ENCODE measurements around the gene GIT2. TPM values are rescaled to one million over a fixed set of nuclear protein-coding genes. Genes with fewer than 3 reads are reported as not detected.

GIT2 gene
- total and polyA plus RNA-seq, 2 experiments from 2014 or later, result 15.8 to 20.9 TPM

DNA sequence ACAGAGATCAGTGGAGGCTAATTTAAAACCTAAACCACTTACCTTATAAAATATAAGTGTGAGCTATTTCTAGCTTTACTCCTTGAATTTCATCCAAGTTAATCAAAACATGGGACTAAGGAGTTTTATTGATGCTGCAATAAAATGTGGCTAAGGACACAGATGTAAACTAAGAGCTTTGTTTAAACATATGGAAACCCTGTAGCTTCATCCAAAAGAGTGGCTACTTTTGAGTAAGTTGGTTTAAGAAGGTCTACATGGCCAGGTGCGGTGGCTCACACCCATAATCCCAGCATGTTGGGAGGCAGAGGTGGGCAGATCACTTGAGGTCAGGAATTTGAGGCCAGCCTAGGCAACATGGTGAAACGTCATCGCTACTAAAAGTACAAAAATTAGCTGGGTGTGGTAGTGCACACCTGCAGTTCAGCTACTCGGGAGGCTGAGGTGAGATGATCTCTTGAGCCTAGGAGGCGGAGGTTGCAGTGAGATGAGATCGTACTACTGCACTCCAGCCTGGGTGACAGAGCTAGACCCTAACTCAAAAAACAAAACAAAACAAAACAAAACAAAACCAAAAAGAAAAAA, 55.7 kb downstream of the GIT2 start:
- TF ChIP-seq, protein P1, sequence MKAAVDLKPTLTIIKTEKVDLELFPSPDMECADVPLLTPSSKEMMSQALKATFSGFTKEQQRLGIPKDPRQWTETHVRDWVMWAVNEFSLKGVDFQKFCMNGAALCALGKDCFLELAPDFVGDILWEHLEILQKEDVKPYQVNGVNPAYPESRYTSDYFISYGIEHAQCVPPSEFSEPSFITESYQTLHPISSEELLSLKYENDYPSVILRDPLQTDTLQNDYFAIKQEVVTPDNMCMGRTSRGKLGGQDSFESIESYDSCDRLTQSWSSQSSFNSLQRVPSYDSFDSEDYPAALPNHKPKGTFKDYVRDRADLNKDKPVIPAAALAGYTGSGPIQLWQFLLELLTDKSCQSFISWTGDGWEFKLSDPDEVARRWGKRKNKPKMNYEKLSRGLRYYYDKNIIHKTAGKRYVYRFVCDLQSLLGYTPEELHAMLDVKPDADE (IDR thresholded peaks at IDR 0.05), result no peak
- no peak for TF ChIP-seq EZH2 (IDR thresholded peaks at IDR 0.05; ENCODE audit: low read depth, unreplicated experiment)
- Histone ChIP-seq H3K9me2 (ENCODE audit: insufficient read depth) (no peaks in the 10 kb centered on the region), H3K4me2 (no peak overlapping the region), H4K20me1 (replicated peaks; ENCODE audit: insufficient read depth) (no peaks in the 10 kb centered on the region), H3K4me3 (no peak overlapping the region), H3K36me3 (ENCODE audit: insufficient read depth) (no peaks in the 10 kb centered on the region), H3K4me1 (ENCODE audit: insufficient read depth) (peaks cover 2% of the 10 kb centered on the region), H3K79me2 (replicated peaks; ENCODE audit: insufficient read depth) (no peaks in the 10 kb centered on the region), H2AFZ (no peak overlapping the region), H3K27me3 (ENCODE audit: insufficient read depth) (no peaks in the 10 kb centered on the region), H3F3A (replicated peaks; ENCODE audit: low read depth) (no peaks in the 10 kb centered on the region), H3K27ac (ENCODE audit: low read depth) (no peak overlapping the region)
- peaks cover 4% of the 10 kb centered on the region for H3K27me3 Mint-ChIP-seq (ENCODE audit: insufficient read depth, low read depth, poor library complexity)
- no peak overlapping the region for H3K27ac Mint-ChIP-seq
- ATAC-seq (no peak), DNase-seq (ENCODE audit: low spot score) (no peak)
- no peaks in the 10 kb centered on the region for H3K9me3 Mint-ChIP-seq
- no peak overlapping the region for H3K4me3 Mint-ChIP-seq
- peaks cover 12% of the 10 kb centered on the region; the same call in 1 of the 3 replicates for H3K36me3 Mint-ChIP-seq (ENCODE audit: low read depth)
- H3K4me1 Mint-ChIP-seq, result peaks cover 12% of the 10 kb centered on the region; the same call in 2 of the 3 replicates

DNA sequence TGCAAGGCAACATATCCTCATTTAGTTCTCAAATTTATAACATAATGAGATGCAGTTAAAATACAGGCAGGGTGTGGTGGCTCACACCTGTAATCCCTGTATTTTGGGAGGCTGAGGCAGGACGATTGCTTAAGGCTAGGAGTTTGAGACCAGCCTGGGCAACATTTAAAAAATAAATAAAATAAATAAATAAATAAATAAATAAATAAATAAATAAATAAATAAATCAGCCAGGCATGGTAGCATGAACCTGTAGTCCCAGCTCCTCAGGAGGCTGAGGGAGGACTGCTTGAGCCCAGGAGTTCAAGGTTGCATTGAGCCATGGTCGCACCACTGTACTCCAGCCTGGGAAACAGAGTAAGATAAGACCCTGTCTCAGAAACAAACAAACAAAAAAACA, 56.7 kb downstream of the GIT2 start:
- H2AFZ ChIP-seq, result no peak overlapping the region
- no peaks in the 10 kb centered on the region for H3F3A ChIP-seq (replicated peaks; ENCODE audit: low read depth)
- no peaks in the 10 kb centered on the region for H3K27me3 ChIP-seq (ENCODE audit: insufficient read depth)
- Mint-ChIP-seq H3K9me3 (no peaks in the 10 kb centered on the region), H3K4me3 (no peak overlapping the region), H3K4me1 (peaks cover 3% of the 10 kb centered on the region; the same call in 2 of the 3 replicates), H3K27ac (no peak overlapping the region), H3K27me3 (ENCODE audit: insufficient read depth, low read depth, poor library complexity) (peaks cover 4% of the 10 kb centered on the region), H3K36me3 (ENCODE audit: low read depth) (peaks cover 13% of the 10 kb centered on the region; the same call in 1 of the 3 replicates)
- TF ChIP-seq, protein P1 (IDR thresholded peaks at IDR 0.05), result no peak
- TF ChIP-seq, protein P2, sequence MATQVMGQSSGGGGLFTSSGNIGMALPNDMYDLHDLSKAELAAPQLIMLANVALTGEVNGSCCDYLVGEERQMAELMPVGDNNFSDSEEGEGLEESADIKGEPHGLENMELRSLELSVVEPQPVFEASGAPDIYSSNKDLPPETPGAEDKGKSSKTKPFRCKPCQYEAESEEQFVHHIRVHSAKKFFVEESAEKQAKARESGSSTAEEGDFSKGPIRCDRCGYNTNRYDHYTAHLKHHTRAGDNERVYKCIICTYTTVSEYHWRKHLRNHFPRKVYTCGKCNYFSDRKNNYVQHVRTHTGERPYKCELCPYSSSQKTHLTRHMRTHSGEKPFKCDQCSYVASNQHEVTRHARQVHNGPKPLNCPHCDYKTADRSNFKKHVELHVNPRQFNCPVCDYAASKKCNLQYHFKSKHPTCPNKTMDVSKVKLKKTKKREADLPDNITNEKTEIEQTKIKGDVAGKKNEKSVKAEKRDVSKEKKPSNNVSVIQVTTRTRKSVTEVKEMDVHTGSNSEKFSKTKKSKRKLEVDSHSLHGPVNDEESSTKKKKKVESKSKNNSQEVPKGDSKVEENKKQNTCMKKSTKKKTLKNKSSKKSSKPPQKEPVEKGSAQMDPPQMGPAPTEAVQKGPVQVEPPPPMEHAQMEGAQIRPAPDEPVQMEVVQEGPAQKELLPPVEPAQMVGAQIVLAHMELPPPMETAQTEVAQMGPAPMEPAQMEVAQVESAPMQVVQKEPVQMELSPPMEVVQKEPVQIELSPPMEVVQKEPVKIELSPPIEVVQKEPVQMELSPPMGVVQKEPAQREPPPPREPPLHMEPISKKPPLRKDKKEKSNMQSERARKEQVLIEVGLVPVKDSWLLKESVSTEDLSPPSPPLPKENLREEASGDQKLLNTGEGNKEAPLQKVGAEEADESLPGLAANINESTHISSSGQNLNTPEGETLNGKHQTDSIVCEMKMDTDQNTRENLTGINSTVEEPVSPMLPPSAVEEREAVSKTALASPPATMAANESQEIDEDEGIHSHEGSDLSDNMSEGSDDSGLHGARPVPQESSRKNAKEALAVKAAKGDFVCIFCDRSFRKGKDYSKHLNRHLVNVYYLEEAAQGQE (IDR thresholded peaks at IDR 0.05; ENCODE audit: unreplicated experiment), result no peak
- no peaks in the 10 kb centered on the region for H3K4me1 ChIP-seq (ENCODE audit: insufficient read depth)
- no peak overlapping the region for H3K4me3 ChIP-seq
- DNase-seq (ENCODE audit: low spot score) (no peak), ATAC-seq (no peak)
- H4K20me1 ChIP-seq (replicated peaks; ENCODE audit: insufficient read depth), result no peaks in the 10 kb centered on the region; the same call in 1 of the 2 replicates
- no peaks in the 10 kb centered on the region for H3K79me2 ChIP-seq (replicated peaks; ENCODE audit: insufficient read depth)
- no peaks in the 10 kb centered on the region for H3K36me3 ChIP-seq (ENCODE audit: insufficient read depth)
- no peaks in the 10 kb centered on the region for H3K9me2 ChIP-seq (ENCODE audit: insufficient read depth)
- H3K27ac ChIP-seq (ENCODE audit: low read depth), result no peak overlapping the region
- no peak overlapping the region for H3K4me2 ChIP-seq

Measured in GM23338 (cell line).